HG03521 (cell line): ENCODE data around the gene RHOBTB1.
"Not testable (repeated sequence)": the region's sequence is repeated elsewhere in the genome, so short reads cannot be mapped to it uniquely, and the experiment has no call there.

Source experiments
- ATAC-seq: cut with Tn5 transposase; IDR thresholded peaks from one replicate; pipeline ENCODE4 v1.9.1; 2021; ENCODE audit warnings: mild to moderate bottlenecking, moderate library complexity; ENCODE audit not compliant: unreplicated experiment

Gene RHOBTB1

GRCh38 chr10:60907236-60907635 lies 36.7 kb downstream of the RHOBTB1 start:
- no peak for ATAC-seq

- ATAC-seq, result not testable (repeated sequence)
These were observed 37.2 kb downstream of the RHOBTB1 start for GRCh38 chr10:60906825-60907224.

GRCh38 chr10:60906411-60906810 lies 37.6 kb downstream of the RHOBTB1 start:
- no peak for ATAC-seq

GRCh38 chr10:60905580-60905979 lies 38.4 kb downstream of the RHOBTB1 start:
- no peak for ATAC-seq

- ATAC-seq, result no peak
These were observed 40.9 kb downstream of the RHOBTB1 start for GRCh38 chr10:60903096-60903495.

GRCh38 chr10:60901561-60902235 lies 42.3 kb downstream of the RHOBTB1 start:
- ATAC-seq, result no peak

- ATAC-seq, result no peak
These were observed 44.7 kb downstream of the RHOBTB1 start for GRCh38 chr10:60899266-60899665.

- no peak for ATAC-seq
These were observed 45.7 kb downstream of the RHOBTB1 start for GRCh38 chr10:60898321-60898720.

GRCh38 chr10:60896810-60897209 lies 47.2 kb downstream of the RHOBTB1 start:
- ATAC-seq, result no peak

- no peak for ATAC-seq
These were observed 48.0 kb downstream of the RHOBTB1 start for GRCh38 chr10:60896033-60896432.

GRCh38 chr10:60894786-60895185 lies 49.2 kb downstream of the RHOBTB1 start:
- ATAC-seq, result no peak

GRCh38 chr10:60893231-60893630 lies 50.8 kb downstream of the RHOBTB1 start:
- ATAC-seq, result no peak

GRCh38 chr10:60892571-60892970 lies 51.4 kb downstream of the RHOBTB1 start:
- no peak for ATAC-seq

GRCh38 chr10:60890811-60891210 lies 53.2 kb downstream of the RHOBTB1 start:
- ATAC-seq, result no peak

GRCh38 chr10:60883187-60883586 lies 60.8 kb downstream of the RHOBTB1 start:
- peak; percentile 57 for ATAC-seq

- no peak for ATAC-seq
These were observed 65.8 kb downstream of the RHOBTB1 start for GRCh38 chr10:60878224-60878623.

GRCh38 chr10:60877777-60878120 lies 66.2 kb downstream of the RHOBTB1 start:
- no peak for ATAC-seq

- no peak for ATAC-seq
These were observed 66.8 kb downstream of the RHOBTB1 start for GRCh38 chr10:60877061-60877776.

GRCh38 chr10:60873758-60874157 lies 70.2 kb downstream of the RHOBTB1 start:
- ATAC-seq, result no peak

- no peak for ATAC-seq
These were observed 71.5 kb downstream of the RHOBTB1 start for GRCh38 chr10:60872451-60872850.

GRCh38 chr10:60871215-60871614 lies 72.8 kb downstream of the RHOBTB1 start:
- no peak for ATAC-seq

- no peak for ATAC-seq
These were observed 73.2 kb downstream of the RHOBTB1 start for GRCh38 chr10:60870803-60871202.

- no peak for ATAC-seq
These were observed 73.6 kb downstream of the RHOBTB1 start for GRCh38 chr10:60870416-60870728.
